Neural cell (in vitro differentiated cells): Measurements from ENCODE around the gene RANBP3. TPM values are rescaled to one million over a fixed set of nuclear protein-coding genes. Genes with fewer than 3 reads are reported as not detected.

Experiments
- H2AFZ ChIP-seq: fragments of 200-600, 300-800 bp; sonication (generic), shearing (Covaris generic); 2 replicates; pipeline ENCODE4 v1.6.0; 2014; ENCODE audit warnings: low read depth, mild to moderate bottlenecking, antibody characterized with exemption, low read length, moderate library complexity
- H3F3A ChIP-seq: fragments of 200-600 bp; shearing (Covaris generic); 2 replicates; pipeline ENCODE4 v1.6.1; 2016; ENCODE audit warnings: mild to moderate bottlenecking, moderate library complexity, mixed read lengths, antibody characterized with exemption, low read length; ENCODE audit not compliant: insufficient read depth, poor library complexity, severe bottlenecking
- H3K27ac ChIP-seq: fragments of 200-600, 300-800 bp; sonication (generic), shearing (Covaris generic); 2 replicates; pipeline ENCODE4 v1.5.1; 2014; ENCODE audit warnings: mild to moderate bottlenecking, low read length, moderate library complexity
- H3K27me3 ChIP-seq: fragments of 300-800, 200-600 bp; sonication (generic), shearing (Covaris generic); 2 replicates; pipeline ENCODE4 v1.6.0; 2014; ENCODE audit warnings: mild to moderate bottlenecking, low read depth, low read length, moderate library complexity; ENCODE audit not compliant: insufficient read depth
- H3K36me3 ChIP-seq: fragments of 300-800, 200-600 bp; sonication (generic), shearing (Covaris generic); 2 replicates; pipeline ENCODE4 v1.5.1; 2014; ENCODE audit warnings: mild to moderate bottlenecking, antibody characterized with exemption, low read length, moderate library complexity; ENCODE audit not compliant: insufficient read depth
- H3K4me2 ChIP-seq: fragments of 300-800, 200-600 bp; sonication (generic), shearing (Covaris generic); 2 replicates; pipeline ENCODE4 v1.6.0; 2014; ENCODE audit warnings: mild to moderate bottlenecking, low read length
- H3K4me3 ChIP-seq: fragments of 300-800, 200-600 bp; sonication (generic), shearing (Covaris generic); 2 replicates; pipeline ENCODE4 v1.5.1; 2014; ENCODE audit warnings: mild to moderate bottlenecking, low read length, moderate library complexity
- H3K79me2 ChIP-seq: fragments of 200-600 bp; shearing (Covaris generic); replicated peaks from 2 replicates; pipeline ENCODE4 v1.6.0; 2014; ENCODE audit warnings: mild to moderate bottlenecking, low read length, moderate library complexity; ENCODE audit not compliant: insufficient read depth
- H3K9ac ChIP-seq: fragments of 300-800, 200-600 bp; sonication (generic), shearing (Covaris generic); 2 replicates; pipeline ENCODE4 v1.6.1; 2016; ENCODE audit warnings: mild to moderate bottlenecking, low read length, mixed read lengths
- H3K9me2 ChIP-seq: fragments of 200-600 bp; shearing (Covaris generic); 2 replicates; pipeline ENCODE4 v1.6.1; 2016; ENCODE audit warnings: mild to moderate bottlenecking, low read length, mixed read lengths; ENCODE audit not compliant: insufficient read depth
- H3K9me3 ChIP-seq: fragments of 200-600, 300-800 bp; sonication (generic), shearing (Covaris generic); 2 replicates; pipeline ENCODE4 v1.6.1; 2016; ENCODE audit warnings: mild to moderate bottlenecking, mixed run types, low read length, moderate library complexity, mixed read lengths
- H4K20me1 ChIP-seq: fragments of 200-600 bp; shearing (Covaris generic); 2 replicates; pipeline ENCODE4 v1.6.1; 2016; ENCODE audit warnings: mild to moderate bottlenecking, mixed run types; ENCODE audit not compliant: insufficient read depth
- EP300 ChIP-seq: fragments of 450-650 bp; conservative IDR thresholded peaks from 2 replicates; pipeline ENCODE4 v1.6.1; 2014; ENCODE audit warnings: antibody characterized with exemption, mild to moderate bottlenecking, moderate library complexity; ENCODE audit not compliant: poor library complexity, severe bottlenecking
- EZH2 ChIP-seq: fragments of 200-600, 300-800 bp; shearing (Covaris generic), sonication (generic); IDR thresholded peaks from 2 replicates; pipeline ENCODE4 v1.6.1; 2014; ENCODE audit warnings: antibody characterized with exemption, low read length, borderline replicate concordance, mild to moderate bottlenecking; ENCODE audit not compliant: insufficient read depth, poor library complexity, severe bottlenecking
- MXI1 ChIP-seq: fragments of 450-650 bp; conservative IDR thresholded peaks from 2 replicates; pipeline ENCODE4 v1.6.1; 2014; ENCODE audit warnings: antibody characterized with exemption, mild to moderate bottlenecking; ENCODE audit not compliant: poor library complexity, severe bottlenecking
- POLR2AphosphoS5 ChIP-seq: IDR thresholded peaks from 2 replicates; pipeline ENCODE4 v1.6.1; 2012
- RAD21 ChIP-seq: fragments of 450-650 bp; conservative IDR thresholded peaks from 2 replicates; pipeline ENCODE4 v1.6.1; 2014; ENCODE audit warnings: antibody characterized with exemption, mild to moderate bottlenecking, moderate library complexity
- SMC3 ChIP-seq: fragments of 450-650 bp; conservative IDR thresholded peaks from 2 replicates; pipeline ENCODE4 v1.6.1; 2014; ENCODE audit warnings: antibody characterized with exemption, mild to moderate bottlenecking, moderate library complexity; ENCODE audit not compliant: poor library complexity
- TAF1 ChIP-seq: IDR thresholded peaks from 2 replicates; pipeline ENCODE4 v1.6.1; 2012; ENCODE audit warnings: low read depth
- polyA plus RNA-seq: library from polyadenylated mRNA; depleted of rRNA; stranded (reverse); fragments of >200 nt; gene quantifications from 2 replicates; pipeline ENCODE4 v1.2.3, GENCODE V29; 2014
- TF ChIP-seq, protein P1 (sequence below): IDR thresholded peaks from 2 replicates; pipeline ENCODE4 v1.6.1; 2012; ENCODE audit warnings: borderline replicate concordance
- TF ChIP-seq, protein P2 (sequence below): fragments of 450-650 bp; IDR thresholded peaks from 2 replicates; pipeline ENCODE4 v1.5.1; 2014; ENCODE audit warnings: antibody characterized with exemption, mild to moderate bottlenecking, moderate library complexity; ENCODE audit not compliant: poor library complexity, severe bottlenecking

The RANBP3 gene
- polyA plus RNA-seq, 1 donor from 2014 or later, result 67.6 TPM

DNA sequence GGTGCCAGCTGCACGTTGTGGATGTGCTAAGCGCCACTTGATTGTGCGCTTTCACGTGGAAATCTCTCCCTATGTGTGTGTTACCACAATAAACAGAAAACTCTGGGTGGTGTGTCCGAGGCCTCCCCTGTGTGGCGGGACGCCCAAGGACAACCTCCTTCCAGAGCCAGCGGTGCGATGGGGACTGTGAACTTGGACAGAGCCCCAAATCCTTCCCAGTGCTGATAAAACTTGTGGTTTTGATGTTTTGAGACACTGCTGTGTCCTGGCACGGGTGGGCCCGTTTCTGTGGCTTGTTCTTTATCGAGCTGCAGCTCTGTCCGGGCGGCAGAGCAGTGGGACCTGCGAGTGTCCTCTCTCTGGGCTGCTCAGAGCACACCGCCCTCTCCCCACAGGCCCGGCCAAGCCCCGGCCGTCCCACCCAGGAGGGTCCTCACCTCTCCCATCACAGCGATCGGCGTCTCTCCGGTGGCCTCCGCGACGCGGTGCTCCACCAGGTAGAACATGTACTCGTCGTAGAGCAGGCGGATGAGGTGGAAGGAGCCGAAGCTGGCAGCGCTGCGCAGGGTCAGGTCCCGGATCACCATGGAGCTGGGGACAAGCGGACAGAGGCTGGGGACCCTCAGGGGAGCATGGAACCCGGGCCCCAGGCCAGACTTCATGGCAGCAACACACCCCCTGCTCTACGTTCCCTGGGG lies 18.8 kb upstream of the RANBP3 start:
- H3K27me3 ChIP-seq, result no peaks in the 10 kb centered on the region
- H3K9me2 ChIP-seq, result no peaks in the 10 kb centered on the region
- no peak overlapping the region for H3K4me3 ChIP-seq
- H2AFZ ChIP-seq, result no peak overlapping the region
- H3K36me3 ChIP-seq, result no peaks in the 10 kb centered on the region
- no peaks in the 10 kb centered on the region for H3K9me3 ChIP-seq
- no peaks in the 10 kb centered on the region for H4K20me1 ChIP-seq
- no peak overlapping the region for H3K27ac ChIP-seq
- no peak overlapping the region for H3K4me2 ChIP-seq
- no peaks in the 10 kb centered on the region for H3F3A ChIP-seq
- TF ChIP-seq EZH2, result no peak
- no peak for TF ChIP-seq SMC3
- TF ChIP-seq, protein P1, sequence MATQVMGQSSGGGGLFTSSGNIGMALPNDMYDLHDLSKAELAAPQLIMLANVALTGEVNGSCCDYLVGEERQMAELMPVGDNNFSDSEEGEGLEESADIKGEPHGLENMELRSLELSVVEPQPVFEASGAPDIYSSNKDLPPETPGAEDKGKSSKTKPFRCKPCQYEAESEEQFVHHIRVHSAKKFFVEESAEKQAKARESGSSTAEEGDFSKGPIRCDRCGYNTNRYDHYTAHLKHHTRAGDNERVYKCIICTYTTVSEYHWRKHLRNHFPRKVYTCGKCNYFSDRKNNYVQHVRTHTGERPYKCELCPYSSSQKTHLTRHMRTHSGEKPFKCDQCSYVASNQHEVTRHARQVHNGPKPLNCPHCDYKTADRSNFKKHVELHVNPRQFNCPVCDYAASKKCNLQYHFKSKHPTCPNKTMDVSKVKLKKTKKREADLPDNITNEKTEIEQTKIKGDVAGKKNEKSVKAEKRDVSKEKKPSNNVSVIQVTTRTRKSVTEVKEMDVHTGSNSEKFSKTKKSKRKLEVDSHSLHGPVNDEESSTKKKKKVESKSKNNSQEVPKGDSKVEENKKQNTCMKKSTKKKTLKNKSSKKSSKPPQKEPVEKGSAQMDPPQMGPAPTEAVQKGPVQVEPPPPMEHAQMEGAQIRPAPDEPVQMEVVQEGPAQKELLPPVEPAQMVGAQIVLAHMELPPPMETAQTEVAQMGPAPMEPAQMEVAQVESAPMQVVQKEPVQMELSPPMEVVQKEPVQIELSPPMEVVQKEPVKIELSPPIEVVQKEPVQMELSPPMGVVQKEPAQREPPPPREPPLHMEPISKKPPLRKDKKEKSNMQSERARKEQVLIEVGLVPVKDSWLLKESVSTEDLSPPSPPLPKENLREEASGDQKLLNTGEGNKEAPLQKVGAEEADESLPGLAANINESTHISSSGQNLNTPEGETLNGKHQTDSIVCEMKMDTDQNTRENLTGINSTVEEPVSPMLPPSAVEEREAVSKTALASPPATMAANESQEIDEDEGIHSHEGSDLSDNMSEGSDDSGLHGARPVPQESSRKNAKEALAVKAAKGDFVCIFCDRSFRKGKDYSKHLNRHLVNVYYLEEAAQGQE, result no peak
- no peak for TF ChIP-seq MXI1
- TF ChIP-seq RAD21, result no peak
- TF ChIP-seq TAF1, result no peak
- TF ChIP-seq, protein P2, sequence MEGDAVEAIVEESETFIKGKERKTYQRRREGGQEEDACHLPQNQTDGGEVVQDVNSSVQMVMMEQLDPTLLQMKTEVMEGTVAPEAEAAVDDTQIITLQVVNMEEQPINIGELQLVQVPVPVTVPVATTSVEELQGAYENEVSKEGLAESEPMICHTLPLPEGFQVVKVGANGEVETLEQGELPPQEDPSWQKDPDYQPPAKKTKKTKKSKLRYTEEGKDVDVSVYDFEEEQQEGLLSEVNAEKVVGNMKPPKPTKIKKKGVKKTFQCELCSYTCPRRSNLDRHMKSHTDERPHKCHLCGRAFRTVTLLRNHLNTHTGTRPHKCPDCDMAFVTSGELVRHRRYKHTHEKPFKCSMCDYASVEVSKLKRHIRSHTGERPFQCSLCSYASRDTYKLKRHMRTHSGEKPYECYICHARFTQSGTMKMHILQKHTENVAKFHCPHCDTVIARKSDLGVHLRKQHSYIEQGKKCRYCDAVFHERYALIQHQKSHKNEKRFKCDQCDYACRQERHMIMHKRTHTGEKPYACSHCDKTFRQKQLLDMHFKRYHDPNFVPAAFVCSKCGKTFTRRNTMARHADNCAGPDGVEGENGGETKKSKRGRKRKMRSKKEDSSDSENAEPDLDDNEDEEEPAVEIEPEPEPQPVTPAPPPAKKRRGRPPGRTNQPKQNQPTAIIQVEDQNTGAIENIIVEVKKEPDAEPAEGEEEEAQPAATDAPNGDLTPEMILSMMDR, result no peak
- TF ChIP-seq EP300, result no peak
- no peak for TF ChIP-seq POLR2AphosphoS5
- H3K79me2 ChIP-seq, result no peaks in the 10 kb centered on the region
- no peak overlapping the region for H3K9ac ChIP-seq

GRCh38 chr19:5996102-5996501 lies 18.2 kb upstream of the RANBP3 start:
- Histone ChIP-seq H3K36me3 (no peaks in the 10 kb centered on the region), H3K4me3 (no peak overlapping the region), H4K20me1 (no peaks in the 10 kb centered on the region), H2AFZ (no peak overlapping the region), H3K9me3 (no peaks in the 10 kb centered on the region), H3K27ac (no peak overlapping the region), H3K4me2 (no peak overlapping the region), H3K79me2 (no peaks in the 10 kb centered on the region), H3K27me3 (no peaks in the 10 kb centered on the region), H3F3A (no peaks in the 10 kb centered on the region), H3K9me2 (no peaks in the 10 kb centered on the region), H3K9ac (no peak overlapping the region)
- TF ChIP-seq TAF1 (no peak), EZH2 (no peak), RAD21 (no peak), SMC3 (no peak), EP300 (no peak), MXI1 (no peak), POLR2AphosphoS5 (no peak)
- TF ChIP-seq, protein P1, result no peak
- TF ChIP-seq, protein P2, result no peak
